Measurements from ENCODE around the gene LUZP1. TPM values are rescaled to one million over a fixed set of nuclear protein-coding genes. Genes with fewer than 3 reads are reported as not detected.

LUZP1 gene
- total and polyA plus RNA-seq, 9 donors: 6.8 to 30.7 (median 23.2) TPM

DNA sequence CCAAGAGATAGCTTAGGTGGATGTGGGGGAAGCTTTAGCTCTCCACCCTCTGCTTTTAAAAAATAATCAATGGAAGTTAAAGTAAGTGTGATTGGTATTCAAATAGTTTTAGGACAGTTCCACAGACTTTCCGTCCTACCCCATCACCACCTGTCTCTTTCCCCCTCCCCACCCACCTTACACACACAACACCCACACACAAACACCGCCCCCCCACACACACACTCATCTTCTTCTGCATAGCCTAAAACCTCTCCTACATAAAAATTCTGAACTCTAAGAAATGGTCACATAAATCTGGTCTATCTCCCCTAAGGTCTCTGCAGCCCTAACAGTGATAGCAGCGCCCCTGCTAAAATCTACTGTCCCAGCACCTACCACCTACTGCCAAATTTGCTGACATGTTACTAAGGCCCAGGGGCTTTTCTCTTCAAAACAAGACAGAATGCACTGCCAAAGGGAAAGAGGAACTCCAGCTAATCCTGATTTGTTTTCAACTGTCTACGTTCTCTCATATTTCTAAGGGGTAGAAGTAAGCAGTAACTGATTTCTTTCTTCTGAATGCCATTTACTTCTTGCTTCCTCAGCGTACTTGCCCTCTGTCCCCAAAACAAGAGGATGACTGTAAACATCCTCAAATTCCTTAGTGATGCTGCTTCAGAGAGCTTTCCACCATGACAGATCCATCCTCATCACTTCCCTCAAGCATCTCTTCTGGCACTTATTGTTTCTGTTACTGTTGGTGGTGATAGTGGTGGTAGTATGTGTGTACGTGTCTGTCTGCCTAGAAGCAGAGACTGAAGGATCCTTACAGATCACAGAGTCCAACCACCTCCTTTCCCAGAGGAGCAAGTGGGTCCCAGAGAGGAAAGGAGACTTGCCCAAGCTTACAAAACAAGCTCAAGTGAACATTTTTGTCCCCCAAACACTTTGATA is 56.8 kb downstream of the LUZP1 start:
- Histone ChIP-seq H3K4me3 (no peak overlapping the region), H3K27ac (peak overlapping the region in 1 of 2 donors; percentile 47), H3K4me1 (ENCODE audit: insufficient read depth) (peaks cover 9% of the 10 kb centered on the region), H3K36me3 (no peaks in the 10 kb centered on the region), H3K27me3 (no peaks in the 10 kb centered on the region), H3K9me3 (no peaks in the 10 kb centered on the region)
- 45 to 56% (median 49%) methylated on average over 6 of the region's 6 CpGs for WGBS, 3 donors
- TF ChIP-seq, protein P1, sequence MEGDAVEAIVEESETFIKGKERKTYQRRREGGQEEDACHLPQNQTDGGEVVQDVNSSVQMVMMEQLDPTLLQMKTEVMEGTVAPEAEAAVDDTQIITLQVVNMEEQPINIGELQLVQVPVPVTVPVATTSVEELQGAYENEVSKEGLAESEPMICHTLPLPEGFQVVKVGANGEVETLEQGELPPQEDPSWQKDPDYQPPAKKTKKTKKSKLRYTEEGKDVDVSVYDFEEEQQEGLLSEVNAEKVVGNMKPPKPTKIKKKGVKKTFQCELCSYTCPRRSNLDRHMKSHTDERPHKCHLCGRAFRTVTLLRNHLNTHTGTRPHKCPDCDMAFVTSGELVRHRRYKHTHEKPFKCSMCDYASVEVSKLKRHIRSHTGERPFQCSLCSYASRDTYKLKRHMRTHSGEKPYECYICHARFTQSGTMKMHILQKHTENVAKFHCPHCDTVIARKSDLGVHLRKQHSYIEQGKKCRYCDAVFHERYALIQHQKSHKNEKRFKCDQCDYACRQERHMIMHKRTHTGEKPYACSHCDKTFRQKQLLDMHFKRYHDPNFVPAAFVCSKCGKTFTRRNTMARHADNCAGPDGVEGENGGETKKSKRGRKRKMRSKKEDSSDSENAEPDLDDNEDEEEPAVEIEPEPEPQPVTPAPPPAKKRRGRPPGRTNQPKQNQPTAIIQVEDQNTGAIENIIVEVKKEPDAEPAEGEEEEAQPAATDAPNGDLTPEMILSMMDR (IDR thresholded peaks at IDR 0.05): no peak
- TF ChIP-seq POLR2A (IDR thresholded peaks at IDR 0.05) (no peak), EP300 (IDR thresholded peaks at IDR 0.05) (no peak)
- intact Hi-C loops (cut with DNase I): loop anchor here in 1 of 4 donors (5.0 kb wide), 1 partner anchor 65 kb away; no protein-coding TSS in a partner anchor
- no peak for DNase-seq

DNA sequence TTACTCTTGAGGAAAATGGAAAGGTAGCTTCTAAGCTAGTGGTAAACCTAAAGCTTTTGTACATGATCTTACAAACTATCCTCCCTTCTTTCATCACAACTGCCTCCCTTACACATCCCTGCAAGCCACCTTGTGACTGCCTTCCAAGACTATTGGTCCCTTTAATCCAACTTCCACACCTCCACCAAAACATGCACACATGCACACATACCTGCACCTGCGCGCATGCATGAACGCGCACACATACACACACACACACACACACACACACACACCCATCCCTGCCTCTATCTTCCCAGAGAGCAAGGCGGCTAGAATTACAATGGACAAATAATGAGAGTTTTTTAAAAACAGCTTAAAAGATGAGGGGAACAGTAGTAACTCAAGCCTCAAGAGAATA is 58.3 kb downstream of the LUZP1 start:
- no peak for TF ChIP-seq POLR2A (IDR thresholded peaks at IDR 0.05)
- TF ChIP-seq EP300 (IDR thresholded peaks at IDR 0.05): no peak
- TF ChIP-seq, protein P1 (IDR thresholded peaks at IDR 0.05): no peak
- Histone ChIP-seq H3K4me1 (ENCODE audit: insufficient read depth) (peaks cover 9% of the 10 kb centered on the region), H3K36me3 (no peaks in the 10 kb centered on the region), H3K4me3 (no peak overlapping the region), H3K27ac (no peak overlapping the region), H3K9me3 (no peaks in the 10 kb centered on the region), H3K27me3 (no peaks in the 10 kb centered on the region)
- intact Hi-C loops (cut with DNase I): loop anchor here in 1 of 4 donors (5.0 kb wide), 1 partner anchor 67 kb away; no protein-coding TSS in a partner anchor
- WGBS, 3 donors: 96 to 99% (median 96%) methylated on average over 5 of the region's 5 CpGs
- no peak for DNase-seq

DNA sequence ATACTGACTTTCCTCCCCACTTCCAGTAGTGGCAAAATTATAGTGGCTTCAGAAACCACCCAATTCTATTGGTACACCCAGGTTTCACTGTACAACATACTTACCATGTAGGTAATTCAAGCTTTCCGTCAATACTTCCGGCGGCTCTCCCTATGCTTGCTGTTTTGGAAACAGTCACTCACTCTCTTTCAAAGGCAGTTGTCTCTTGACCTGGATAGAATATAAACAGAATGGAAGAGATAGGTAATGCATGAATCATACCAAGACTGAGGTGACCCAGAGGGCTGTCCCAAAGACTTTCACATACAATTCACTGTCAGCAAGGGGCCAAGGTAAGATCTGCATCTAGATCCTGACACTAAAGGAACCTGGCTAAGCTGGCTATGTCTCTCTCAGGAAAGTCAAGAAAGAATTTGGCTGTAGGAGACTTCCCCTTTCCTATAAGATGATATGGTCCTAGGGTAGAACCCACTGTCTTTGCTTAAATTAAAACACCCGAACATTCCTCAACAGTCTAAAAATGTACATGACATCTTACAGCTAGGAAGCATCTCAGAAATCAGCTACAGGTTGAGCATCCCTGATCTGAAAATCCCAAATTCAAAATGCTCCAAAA is 59.6 kb downstream of the LUZP1 start:
- no peak overlapping the region for H3K27ac ChIP-seq

More for the DNA sequence above, 59.6 kb downstream of the LUZP1 start:
- peaks cover 7% of the 10 kb centered on the region for H3K4me1 ChIP-seq (ENCODE audit: insufficient read depth)
- H3K9me3 ChIP-seq: no peaks in the 10 kb centered on the region
- no peaks in the 10 kb centered on the region for H3K36me3 ChIP-seq
- WGBS, 3 donors: 83 to 94% (median 88%) methylated on average over 4 of the region's 4 CpGs
- TF ChIP-seq EP300 (IDR thresholded peaks at IDR 0.05) (no peak), POLR2A (IDR thresholded peaks at IDR 0.05) (no peak)
- TF ChIP-seq, protein P1 (IDR thresholded peaks at IDR 0.05): no peak
- no peak overlapping the region for H3K4me3 ChIP-seq
- intact Hi-C loops (cut with DNase I): no loop called here
- H3K27me3 ChIP-seq: no peaks in the 10 kb centered on the region
- no peak for DNase-seq

Measured in ovary (tissue), 9 donors.